Measurements from ENCODE around the gene RGPD5.
"Not testable (repeated sequence)": the region's sequence is repeated elsewhere in the genome, so short reads cannot be mapped to it uniquely, and the experiment has no call there.

The RGPD5 gene

GRCh38 chr2:109891024-109891423 is 96.9 kb downstream of the RGPD5 start:
- not testable (repeated sequence) for DNase-seq (ENCODE audit: low read depth in 2 of 3, low spot score in 1 of 3)

GRCh38 chr2:109893736-109894135 is 99.6 kb downstream of the RGPD5 start:
- DNase-seq (ENCODE audit: low read depth in 2 of 3, low spot score in 1 of 3): not testable (repeated sequence)

- not testable (repeated sequence) for DNase-seq (ENCODE audit: low read depth in 2 of 3, low spot score in 1 of 3)
Observed at GRCh38 chr2:109894141-109894540, 100.0 kb downstream of the RGPD5 start.

DNA sequence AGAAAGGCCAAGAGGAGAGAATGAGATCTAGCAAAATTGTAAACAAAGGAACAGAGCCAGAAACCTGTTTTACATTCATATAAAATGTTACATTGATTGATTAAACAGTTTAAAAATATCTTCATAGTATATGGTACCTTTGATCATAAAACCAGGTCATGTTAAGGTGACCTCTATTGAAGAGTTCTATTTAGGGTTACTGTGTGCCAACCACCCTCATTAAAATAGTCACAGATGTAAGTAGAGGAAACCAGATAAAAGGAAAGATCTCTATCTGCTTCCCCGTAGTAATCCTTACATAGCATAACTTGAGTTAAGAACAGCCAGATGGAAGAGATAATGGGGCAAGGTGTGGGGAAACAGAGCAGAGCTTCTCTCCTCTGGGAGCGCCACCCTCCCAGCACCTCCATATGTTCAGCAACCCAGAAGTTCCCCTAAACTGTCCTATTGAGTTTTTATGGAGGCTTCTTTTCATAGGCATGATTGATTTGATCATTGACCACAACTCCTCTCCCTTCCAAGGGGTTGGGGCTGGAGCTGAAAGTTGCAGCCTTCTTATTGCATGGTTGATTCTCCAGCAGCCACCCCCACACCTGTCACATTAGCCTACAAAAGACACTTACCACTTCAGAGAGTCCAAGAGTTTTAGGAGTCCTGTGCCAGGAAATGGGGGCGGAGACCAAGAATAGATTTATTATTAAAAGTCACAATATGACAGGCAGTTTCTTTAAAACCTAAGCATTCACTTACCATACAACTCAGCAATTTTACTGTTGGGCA is 101.2 kb downstream of the RGPD5 start:
- not testable (repeated sequence) for DNase-seq (ENCODE audit: low read depth in 2 of 3, low spot score in 1 of 3)

DNA sequence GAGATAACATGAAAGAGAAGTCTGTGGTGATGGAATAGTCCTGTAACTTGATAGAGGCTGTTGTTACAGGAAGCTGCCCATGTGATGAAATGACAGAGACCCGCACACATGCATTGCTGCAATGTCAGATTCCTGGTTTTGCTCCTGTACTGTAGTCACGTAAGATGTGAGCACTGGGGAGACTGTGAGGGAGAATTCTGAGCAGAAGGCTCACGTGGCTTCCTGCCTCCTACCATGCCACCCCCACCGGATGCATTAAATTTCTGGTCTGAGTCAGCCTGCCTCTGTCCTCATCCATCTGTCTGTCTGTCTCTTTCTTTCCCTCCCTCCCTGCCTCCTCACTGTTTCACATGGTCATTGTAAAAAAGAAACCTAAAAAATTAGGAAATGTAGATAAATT is 102.1 kb downstream of the RGPD5 start:
- DNase-seq (ENCODE audit: low read depth in 2 of 3, low spot score in 1 of 3): not testable (repeated sequence)

GRCh38 chr2:109897769-109898461 is 103.8 kb downstream of the RGPD5 start:
- not testable (repeated sequence) for DNase-seq (ENCODE audit: low read depth in 2 of 3, low spot score in 1 of 3)

DNA sequence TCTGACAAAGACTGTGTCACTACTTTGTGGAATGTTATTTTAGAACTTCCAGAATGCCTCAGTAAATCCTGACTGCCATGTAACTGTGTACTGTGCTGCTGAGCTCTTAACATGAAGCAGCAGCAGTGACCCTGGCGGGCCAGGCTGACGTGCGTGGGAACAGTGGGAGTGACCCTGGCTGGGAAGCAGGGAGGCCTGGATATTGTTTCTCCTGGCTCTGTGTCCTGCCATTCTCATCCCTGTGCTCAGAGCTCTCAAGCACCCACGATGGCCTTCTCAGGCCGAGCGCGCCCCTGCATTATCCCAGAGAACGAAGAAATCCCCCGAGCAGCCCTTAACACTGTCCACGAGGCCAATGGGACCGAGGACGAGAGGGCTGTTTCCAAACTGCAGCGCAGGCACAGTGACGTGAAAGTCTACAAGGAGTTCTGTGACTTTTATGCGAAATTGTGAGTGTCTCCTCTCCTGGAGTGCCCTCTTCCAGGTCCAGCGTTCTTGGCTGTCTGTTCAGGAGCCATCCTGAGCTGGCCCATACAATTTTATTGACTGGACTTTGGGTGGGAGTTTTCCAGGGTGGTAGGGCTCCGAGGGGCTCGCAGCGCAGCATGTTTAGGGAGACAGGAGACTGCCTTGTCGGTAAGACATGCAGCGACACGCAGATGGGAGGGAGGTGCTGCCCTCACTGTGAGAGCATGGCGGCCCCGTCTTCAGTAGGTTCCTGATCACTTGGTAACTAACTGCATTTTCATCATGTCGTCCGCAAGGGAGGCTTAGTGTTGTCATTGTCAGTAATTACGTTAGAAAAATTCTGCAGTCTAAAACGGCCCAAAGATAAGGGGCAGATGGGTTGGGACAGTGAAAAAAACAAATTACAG is 104.6 kb downstream of the RGPD5 start, which contains the start of gene LIMS3:
TSS of gene LIMS3 (plus strand) at position 227 of the 875 bp plus-strand sequence. CDS start at position 268, 41 bp downstream.
- not testable (repeated sequence) for DNase-seq (ENCODE audit: low read depth in 2 of 3, low spot score in 1 of 3)

DNA sequence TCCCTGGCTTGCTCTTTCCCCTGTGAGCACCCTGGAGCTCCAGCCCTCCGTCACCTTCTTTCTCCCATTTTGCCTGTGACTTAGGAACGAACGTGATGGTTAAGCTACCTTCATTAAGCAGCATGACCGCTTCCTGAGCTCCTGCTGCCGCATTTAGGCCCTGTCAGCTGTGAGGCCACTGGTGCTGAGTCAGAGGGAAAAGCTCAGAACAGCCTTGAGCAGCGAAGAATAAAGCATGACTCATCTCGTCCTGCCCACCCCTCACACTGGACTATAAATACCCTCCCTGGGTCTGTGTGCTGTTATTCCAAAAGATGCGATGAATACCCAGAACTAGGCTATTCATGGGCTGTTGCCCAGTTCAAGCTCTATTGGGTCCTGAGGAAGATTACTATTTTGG is 111.7 kb downstream of the RGPD5 start:
- not testable (repeated sequence) for DNase-seq (ENCODE audit: low read depth in 2 of 3, low spot score in 1 of 3)
